Subcutaneous adipose tissue (tissue), 4 donors: ENCODE measurements around the gene NR4A1. TPM values are rescaled to one million over a fixed set of nuclear protein-coding genes. Genes with fewer than 3 reads are reported as not detected.

ENCODE experiments used
- total RNA-seq, 4 donors: library from RNA; depleted of rRNA; stranded (reverse); fragments of >200 nt; gene quantifications; one replicate each; pipeline ENCODE4 v1.1.0, GENCODE V29; 2016
- TF ChIP-seq, protein P1 (sequence below): fragments of 450-650 bp; IDR thresholded peaks from one replicate; pipeline ENCODE4 v1.5.1; 2016; ENCODE audit warnings: low read depth, mild to moderate bottlenecking, control low read depth, antibody characterized with exemption, moderate library complexity

NR4A1 gene
- total RNA-seq, 4 donors from 2014 or later, result 20.1 to 84.6 (median 40.3) TPM

DNA sequence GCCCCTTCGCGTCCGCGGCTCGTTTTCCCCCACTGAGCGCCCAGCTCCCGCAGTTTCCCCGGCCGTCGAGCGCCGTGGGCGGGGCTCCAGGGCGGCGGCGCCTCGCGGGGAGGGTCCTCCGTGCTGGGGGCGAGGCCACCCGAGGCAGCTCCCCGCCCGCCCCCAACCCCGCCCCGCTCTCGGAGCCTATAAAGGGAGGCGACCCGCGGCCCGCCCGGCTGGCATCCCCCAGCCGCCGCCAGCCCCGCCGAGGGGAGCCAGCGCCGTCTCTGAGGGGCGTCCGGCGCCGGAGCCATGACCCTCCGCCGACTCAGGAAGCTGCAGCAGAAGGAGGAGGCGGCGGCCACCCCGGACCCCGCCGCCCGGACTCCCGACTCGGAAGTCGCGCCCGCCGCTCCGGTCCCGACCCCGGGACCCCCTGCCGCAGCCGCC, 44.5 kb upstream of the NR4A1 start, which contains the start of gene TAMALIN:
TSS of gene TAMALIN (plus strand) at position 221 of the 432 bp plus-strand sequence. CDS start at position 295, 74 bp downstream.
- TF ChIP-seq, protein P1, sequence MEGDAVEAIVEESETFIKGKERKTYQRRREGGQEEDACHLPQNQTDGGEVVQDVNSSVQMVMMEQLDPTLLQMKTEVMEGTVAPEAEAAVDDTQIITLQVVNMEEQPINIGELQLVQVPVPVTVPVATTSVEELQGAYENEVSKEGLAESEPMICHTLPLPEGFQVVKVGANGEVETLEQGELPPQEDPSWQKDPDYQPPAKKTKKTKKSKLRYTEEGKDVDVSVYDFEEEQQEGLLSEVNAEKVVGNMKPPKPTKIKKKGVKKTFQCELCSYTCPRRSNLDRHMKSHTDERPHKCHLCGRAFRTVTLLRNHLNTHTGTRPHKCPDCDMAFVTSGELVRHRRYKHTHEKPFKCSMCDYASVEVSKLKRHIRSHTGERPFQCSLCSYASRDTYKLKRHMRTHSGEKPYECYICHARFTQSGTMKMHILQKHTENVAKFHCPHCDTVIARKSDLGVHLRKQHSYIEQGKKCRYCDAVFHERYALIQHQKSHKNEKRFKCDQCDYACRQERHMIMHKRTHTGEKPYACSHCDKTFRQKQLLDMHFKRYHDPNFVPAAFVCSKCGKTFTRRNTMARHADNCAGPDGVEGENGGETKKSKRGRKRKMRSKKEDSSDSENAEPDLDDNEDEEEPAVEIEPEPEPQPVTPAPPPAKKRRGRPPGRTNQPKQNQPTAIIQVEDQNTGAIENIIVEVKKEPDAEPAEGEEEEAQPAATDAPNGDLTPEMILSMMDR, result no peak

DNA sequence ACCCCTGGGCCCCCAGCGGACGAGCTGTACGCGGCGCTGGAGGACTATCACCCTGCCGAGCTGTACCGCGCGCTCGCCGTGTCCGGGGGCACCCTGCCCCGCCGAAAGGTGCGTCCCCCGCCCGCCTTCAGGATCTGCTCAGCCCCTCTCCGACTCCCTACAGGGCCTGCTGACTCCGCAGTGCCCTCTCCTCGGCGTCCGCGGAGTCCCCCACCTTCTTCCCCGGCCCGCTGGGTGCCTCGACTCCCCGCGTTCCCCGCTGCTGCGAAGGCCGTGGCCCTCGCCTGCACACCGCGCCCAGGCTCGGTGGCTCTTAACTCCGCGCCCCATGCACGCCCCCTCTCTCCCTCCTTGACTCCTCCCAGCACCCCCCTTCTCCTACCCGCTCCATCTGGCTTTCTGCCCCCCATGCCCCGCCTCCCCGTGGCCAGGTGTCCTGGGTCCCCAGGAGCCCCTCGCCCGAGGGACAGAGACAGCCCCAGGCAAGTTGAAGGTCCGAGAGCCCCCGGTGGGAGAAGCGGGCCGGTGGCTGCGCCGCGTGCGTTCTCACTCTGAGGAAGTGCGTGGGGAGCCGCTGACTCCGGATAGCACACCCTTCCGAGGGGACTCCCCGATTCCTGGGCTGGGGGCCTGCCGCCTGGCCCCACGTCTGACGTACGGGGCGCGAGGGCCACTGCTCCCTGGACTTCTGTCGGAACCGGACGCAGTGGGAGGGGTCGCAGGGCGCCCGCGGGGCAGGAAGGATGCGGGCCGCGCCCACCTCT, 43.9 kb upstream of the NR4A1 start:
- TF ChIP-seq, protein P1, result no peak

DNA sequence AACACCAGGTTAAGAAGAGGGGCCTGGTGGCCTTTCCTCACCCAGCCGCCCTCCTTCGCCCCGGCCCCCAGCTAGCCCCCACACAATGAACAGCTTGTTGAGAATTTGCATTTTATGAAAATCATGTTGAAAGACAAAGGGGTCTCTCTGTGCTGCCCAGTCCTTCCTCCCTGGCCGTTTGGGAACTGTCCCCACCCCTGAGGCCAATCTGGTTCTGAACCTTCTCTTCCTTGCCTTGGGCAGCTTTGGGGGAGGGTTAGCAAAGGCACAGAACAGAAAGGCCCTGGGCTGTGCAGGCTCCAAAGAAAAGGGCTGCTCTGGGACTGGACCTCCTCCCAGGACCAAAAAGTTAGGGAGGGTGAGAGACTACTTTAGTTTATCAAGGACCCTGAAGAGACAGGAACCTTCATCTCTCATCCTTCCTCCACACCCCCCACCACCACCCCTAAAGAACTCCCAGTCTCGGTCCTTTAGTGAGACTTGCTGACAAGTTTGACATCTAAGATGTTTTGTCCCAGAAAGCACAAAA, 43.2 kb upstream of the NR4A1 start:
- TF ChIP-seq, protein P1, result no peak

DNA sequence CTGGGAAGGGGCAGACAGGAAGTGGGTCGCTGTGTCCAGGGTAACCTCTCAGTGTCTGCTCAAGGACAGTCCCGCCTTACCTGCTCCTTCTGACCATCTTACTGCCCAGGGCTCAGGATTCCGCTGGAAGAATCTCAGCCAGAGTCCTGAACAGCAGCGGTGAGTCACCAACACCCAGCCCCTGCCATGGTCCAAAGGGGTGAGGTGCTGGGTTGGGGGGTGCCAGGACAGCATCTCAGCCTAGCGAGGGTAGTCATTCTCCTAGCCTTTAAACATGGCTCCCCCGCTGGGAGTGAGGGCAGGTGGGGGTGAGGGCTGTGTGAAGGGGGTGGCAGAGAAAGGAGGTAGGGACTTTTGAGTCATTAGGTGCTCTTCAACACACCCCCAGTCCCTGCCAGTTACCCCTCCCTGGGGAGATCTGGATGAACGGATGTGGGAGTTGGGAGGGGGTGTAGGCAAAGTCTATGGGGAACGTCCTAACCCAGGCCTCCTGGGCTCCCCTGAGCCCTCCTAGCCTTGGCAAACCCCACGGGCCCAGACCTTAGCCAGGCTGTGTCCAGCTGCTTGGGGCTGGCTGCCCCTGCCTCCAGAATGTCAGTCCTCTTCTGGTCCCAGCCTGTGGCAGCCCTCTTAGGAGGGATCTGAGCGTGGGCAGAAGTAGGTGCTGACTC, 42.0 kb upstream of the NR4A1 start:
- TF ChIP-seq, protein P1, result no peak

DNA sequence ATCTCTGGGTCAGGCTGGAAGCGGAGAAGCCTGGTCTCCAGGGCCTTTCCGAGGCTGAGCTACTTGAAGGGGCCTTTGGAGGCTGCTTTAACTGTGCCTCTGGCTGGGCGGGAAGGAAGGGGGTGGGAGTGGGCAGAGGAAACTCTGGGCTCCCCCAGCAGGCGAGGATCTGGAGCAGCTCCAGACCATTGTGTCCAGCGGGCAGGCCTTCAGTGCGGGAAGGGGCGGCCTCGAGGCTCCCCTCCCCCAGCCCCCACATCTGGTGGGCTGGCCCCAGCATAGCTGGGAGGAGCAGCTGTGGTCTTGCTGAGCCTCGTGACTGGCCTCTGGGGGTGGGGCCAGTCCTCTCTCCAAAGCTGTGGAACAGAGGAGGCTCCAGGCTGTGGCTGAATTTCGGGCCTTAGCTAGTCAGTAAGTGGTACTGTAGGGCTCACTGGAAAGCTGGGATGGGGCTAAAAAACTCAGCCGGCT, 41.1 kb upstream of the NR4A1 start:
- TF ChIP-seq, protein P1, result no peak

DNA sequence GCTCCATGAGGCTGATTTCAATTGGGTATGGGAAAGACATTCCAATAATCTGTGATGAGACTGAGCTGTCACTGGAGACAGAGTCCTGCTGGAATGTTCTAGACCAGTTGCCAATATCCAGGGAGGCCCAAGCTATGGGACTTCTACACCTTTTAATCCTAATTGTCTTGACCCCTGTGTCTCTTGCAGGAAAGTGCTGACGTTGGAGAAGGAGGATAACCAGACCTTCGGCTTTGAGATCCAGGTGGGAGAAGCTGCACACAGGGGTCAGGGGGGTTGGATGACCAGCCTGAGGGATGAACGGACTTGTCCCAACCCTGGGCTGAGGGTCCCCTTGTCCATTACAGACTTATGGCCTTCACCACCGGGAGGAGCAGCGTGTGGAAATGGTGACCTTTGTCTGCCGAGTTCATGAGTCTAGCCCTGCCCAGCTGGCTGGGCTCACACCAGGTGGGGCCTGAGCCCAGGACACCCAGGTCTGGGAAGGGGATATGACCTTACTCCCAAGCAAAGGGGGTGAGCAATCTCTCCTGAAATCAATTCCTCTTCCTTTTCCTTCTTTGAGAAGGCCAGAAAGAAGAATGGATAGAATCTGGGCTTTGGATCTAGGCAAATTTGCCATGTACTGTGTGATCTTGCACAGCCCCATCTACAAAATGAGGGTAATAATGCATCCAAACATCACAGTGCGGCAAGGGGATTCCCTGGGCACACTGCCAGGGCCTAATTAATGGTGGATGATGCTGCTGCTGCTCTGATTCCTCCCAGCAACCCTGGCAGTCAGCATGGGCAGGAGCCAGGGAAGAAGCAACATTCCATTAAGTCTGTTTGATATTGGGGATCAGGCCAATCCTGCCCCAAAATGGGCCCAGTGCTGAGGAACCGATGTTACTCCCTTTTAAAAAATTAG, 40.3 kb upstream of the NR4A1 start:
- TF ChIP-seq, protein P1, result no peak
